IMR-90 (cell line): Measurements from ENCODE around the gene SERPING1. TPM values are rescaled to one million over a fixed set of nuclear protein-coding genes. Genes with fewer than 3 reads are reported as not detected.

Experiments
- ATAC-seq: fragments of 200-7000 bp; cut with Tn5 transposase; 2 replicates; pipeline ENCODE4 v1.9.1; 2020; ENCODE audit warnings: low read depth, mild to moderate bottlenecking, moderate library complexity
- BruUV-seq: library from RNA; stranded (reverse); fragments of 400-500 nt; replicated peaks from 2 replicates; lab custom pipeline; 2021; lab: Mats Ljungman, UMichigan
- CTCF ChIA-PET: fragments of 300-600 bp; formaldehyde crosslinking; extraction: SDS; loops from one replicate; lab custom pipeline; 2021; ENCODE audit warnings: antibody characterized with exemption; lab: Yijun Ruan, JAX
- POLR2A ChIA-PET: fragments of 300-600 bp; sonication (Branson Sonifier 250); formaldehyde crosslinking; loops from one replicate; lab custom pipeline; 2022; ENCODE audit warnings: antibody characterized with exemption; ENCODE audit not compliant: unreplicated experiment; lab: Charles Lee
- DNase-seq: peaks from one replicate; pipeline ENCODE4 v3.0.0; 2013
- H2AFZ ChIP-seq: replicated peaks from 2 replicates; pipeline ENCODE3; 2013; ENCODE audit warnings: low read length, mild to moderate bottlenecking; ENCODE audit not compliant: poor library complexity
- H2AK5ac ChIP-seq: 2 replicates; pipeline ENCODE4 v1.6.1; 2013; ENCODE audit warnings: low read depth, low read length, inconsistent platforms
- H2AK9ac ChIP-seq: replicated peaks from 2 replicates; pipeline ENCODE3; 2013; ENCODE audit warnings: mild to moderate bottlenecking, low read depth, low read length, moderate library complexity; ENCODE audit not compliant: poor library complexity
- H2BK120ac ChIP-seq: 2 replicates; pipeline ENCODE4 v1.6.1; 2013; ENCODE audit warnings: low read depth, low read length, inconsistent platforms
- H2BK15ac ChIP-seq: 3 replicates; pipeline ENCODE4 v1.6.1; 2013; ENCODE audit warnings: low read depth, low read length, inconsistent platforms
- H2BK20ac ChIP-seq: 2 replicates; pipeline ENCODE4 v1.6.1; 2013; ENCODE audit warnings: low read depth, mild to moderate bottlenecking, inconsistent platforms, low read length, moderate library complexity
- H2BK5ac ChIP-seq: 2 replicates; pipeline ENCODE4 v1.6.1; 2013; ENCODE audit warnings: mild to moderate bottlenecking, low read depth, low read length, inconsistent platforms; ENCODE audit not compliant: poor library complexity, severe bottlenecking
- H3K14ac ChIP-seq: replicated peaks from 2 replicates; pipeline ENCODE4 v1.6.1; 2013; ENCODE audit warnings: low read depth, low read length, inconsistent platforms
- H3K18ac ChIP-seq: 2 replicates; pipeline ENCODE4 v1.6.1; 2013; ENCODE audit warnings: low read depth, low read length, control low read depth
- H3K23ac ChIP-seq: 2 replicates; pipeline ENCODE4 v1.6.1; 2013; ENCODE audit warnings: low read depth, low read length, inconsistent platforms
- H3K27ac ChIP-seq: 2 replicates; pipeline ENCODE4 v1.5.1; 2013; ENCODE audit warnings: mild to moderate bottlenecking, control low read depth, low read length; ENCODE audit not compliant: insufficient read depth
- H3K27me3 ChIP-seq: 2 replicates; pipeline ENCODE4 v1.6.1; 2013; ENCODE audit warnings: low read length; ENCODE audit not compliant: control insufficient read depth, insufficient read depth
- H3K36me3 ChIP-seq: 2 replicates; pipeline ENCODE4 v1.6.1; 2013; ENCODE audit warnings: low read length, mixed read lengths; ENCODE audit not compliant: control insufficient read depth, insufficient read depth
- H3K4ac ChIP-seq: 2 replicates; pipeline ENCODE4 v1.6.1; 2013; ENCODE audit warnings: low read depth, low read length, inconsistent platforms
- H3K4me1 ChIP-seq: 2 replicates; pipeline ENCODE4 v1.6.1; 2013; ENCODE audit warnings: low read length, mixed read lengths; ENCODE audit not compliant: control insufficient read depth, insufficient read depth
- H3K4me2 ChIP-seq: 2 replicates; pipeline ENCODE4 v1.6.1; 2013; ENCODE audit warnings: low read depth, mild to moderate bottlenecking, control low read depth, low read length, moderate library complexity
- H3K4me3 ChIP-seq: 2 replicates; pipeline ENCODE4 v1.5.1; 2013; ENCODE audit warnings: low read depth, mild to moderate bottlenecking, control low read depth, low read length, moderate library complexity; ENCODE audit not compliant: insufficient read depth
- H3K56ac ChIP-seq: 2 replicates; pipeline ENCODE4 v1.6.1; 2013; ENCODE audit warnings: low read length, inconsistent platforms; ENCODE audit not compliant: insufficient read depth; ENCODE audit errors: extremely low read depth
- H3K79me1 ChIP-seq, 2 experiments: 2 replicates each; pipeline ENCODE4 v1.6.1; 2013; ENCODE audit warnings: low read length in 2 of 2, inconsistent platforms in 1 of 2, low read depth in 1 of 2
- H3K9ac ChIP-seq: 2 replicates; pipeline ENCODE4 v1.6.1; 2013; ENCODE audit warnings: low read depth, low read length, control low read depth
- H3K9me1 ChIP-seq: 2 replicates; pipeline ENCODE4 v1.6.1; 2013; ENCODE audit warnings: low read length, inconsistent platforms; ENCODE audit not compliant: insufficient read depth
- H3K9me3 ChIP-seq: 2 replicates; pipeline ENCODE4 v1.6.1; 2013; ENCODE audit warnings: low read length; ENCODE audit not compliant: control insufficient read depth, insufficient read depth
- H4K20me1 ChIP-seq: 2 replicates; pipeline ENCODE4 v1.6.1; 2013; ENCODE audit warnings: low read length, inconsistent platforms; ENCODE audit not compliant: insufficient read depth
- H4K5ac ChIP-seq: 2 replicates; pipeline ENCODE4 v1.6.1; 2013; ENCODE audit warnings: mild to moderate bottlenecking, low read depth, low read length, control low read depth
- H4K8ac ChIP-seq, 2 experiments: 2 replicates each; pipeline ENCODE4 v1.6.1; 2013; ENCODE audit warnings: low read depth in 2 of 2, low read length in 2 of 2, control low read depth in 1 of 2, inconsistent platforms in 1 of 2
- H4K91ac ChIP-seq: 2 replicates; pipeline ENCODE4 v1.6.1; 2013; ENCODE audit warnings: low read depth, low read length, inconsistent platforms; ENCODE audit not compliant: insufficient read depth
- CTCF ChIP-seq: conservative IDR thresholded peaks from 2 replicates; pipeline ENCODE4 v1.5.1; 2012; ENCODE audit warnings: mild to moderate bottlenecking, low read depth, low read length, improper control_type of control experiment
- NFE2L2 ChIP-seq: fragments of 150-350 bp; IDR thresholded peaks from 2 replicates; pipeline ENCODE4 v1.6.1; 2016; ENCODE audit warnings: low read depth, mild to moderate bottlenecking, low read length
- RAD21 ChIP-seq: IDR thresholded peaks from 2 replicates; pipeline ENCODE4 v1.6.1; 2012; ENCODE audit warnings: low read length, improper control_type of control experiment
- WGBS, 2 experiments: methylation state at CpG; one replicate each; pipeline versions ENCODE4 v1.1.5 to v1.1.7; 2013; ENCODE audit warnings: missing lambda C conversion rate in 2 of 2; ENCODE audit not compliant: insufficient read length in 1 of 2; ENCODE audit errors: extremely low coverage in 2 of 2; 5-methylcytosine and 5-hydroxymethylcytosine counted together
- dilution Hi-C: fragments of 300-500 bp; cut with HindIII; formaldehyde crosslinking; loops from one replicate; pipeline ENCODE4 v1.14.3; 2018; ENCODE audit warnings: low sequenced_read_pairs; ENCODE audit not compliant: unreplicated experiment
- in situ Hi-C: fragments of 300-500 bp; cut with MboI; formaldehyde crosslinking; loops from 3 replicates; pipeline ENCODE4 v1.14.3; 2019; ENCODE audit warnings: low sequenced_read_pairs, inconsistent platforms, mixed read lengths
- intact Hi-C: fragments of 100-400 bp; cut with micrococcal nuclease; formaldehyde crosslinking; loops from 2 replicates; pipeline ENCODE4 v1.10.0; 2022
- polyA plus RNA-seq, 3 experiments: library from polyadenylated mRNA; depleted of rRNA; stranded (reverse); fragments of >200 nt; gene quantifications; 2 replicates each; pipeline ENCODE4 v1.2.3, GENCODE V29; 2012; ENCODE audit warnings: low replicate concordance in 1 of 3
- total RNA-seq: library from RNA; depleted of rRNA; stranded (reverse); fragments of >200 nt; gene quantifications from 2 replicates; pipeline ENCODE4 v1.2.3, GENCODE V29; 2012
- TF ChIP-seq, protein P1 (sequence below): fragments of 150-350 bp; IDR thresholded peaks from 2 replicates; pipeline ENCODE4 v1.6.1; 2017; ENCODE audit warnings: mild to moderate bottlenecking, antibody characterized with exemption, low read length, low read depth

SERPING1 gene
- total and polyA plus RNA-seq, 2 of the 4 experiments (the other 2 are of a cell fraction), result 2.0 to 30.7 TPM

DNA sequence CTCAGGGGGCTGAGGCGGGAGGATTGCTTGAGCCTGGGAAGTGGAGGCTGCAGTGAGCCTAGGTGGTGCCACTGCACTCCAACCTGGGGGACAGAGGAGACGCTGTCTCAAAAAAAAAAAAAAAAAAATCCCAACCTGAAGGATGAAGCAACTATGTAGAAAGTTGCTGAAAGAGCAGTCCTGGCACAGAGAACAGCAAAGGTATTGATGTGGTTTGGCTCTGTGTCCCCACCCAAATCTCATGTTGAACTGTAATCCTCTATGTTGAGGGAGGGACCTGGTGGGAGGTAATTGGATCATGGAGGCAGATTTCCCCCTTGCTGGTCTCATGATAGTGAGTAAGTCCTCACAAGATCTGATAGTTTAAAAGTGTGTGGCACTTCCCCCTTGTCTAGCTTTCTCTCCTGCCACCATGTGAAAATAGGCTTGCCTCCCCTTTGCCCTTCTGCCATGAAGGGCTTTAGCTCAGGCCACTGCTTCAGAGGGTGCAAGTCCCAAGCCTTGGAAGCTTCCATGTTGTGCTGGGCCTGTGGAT is 10.7 kb upstream of the SERPING1 start:
- H4K8ac ChIP-seq, result no peak overlapping the region
- no peak overlapping the region for H2BK120ac ChIP-seq
- no TSS peak for BruUV-seq
- H4K5ac ChIP-seq, result no peak overlapping the region
- no CpG with 5 or more reads among the region's 2 CpGs for WGBS, 2 experiments
- H3K9me3 ChIP-seq, result no peaks in the 10 kb centered on the region
- DNase-seq (no peak), ATAC-seq (no peak)
- H3K23ac ChIP-seq, result no peak overlapping the region
- H3K4ac ChIP-seq, result no peak overlapping the region
- H2BK20ac ChIP-seq, result no peak overlapping the region
- no peak overlapping the region for H2BK15ac ChIP-seq
- no peaks in the 10 kb centered on the region for H3K36me3 ChIP-seq
- no peak overlapping the region for H3K27ac ChIP-seq
- ChIA-PET CTCF (no interaction called here), POLR2A (no interaction called here)
- no peak overlapping the region for H2BK5ac ChIP-seq
- H2AK9ac ChIP-seq, result no peak overlapping the region
- no peak overlapping the region for H2AFZ ChIP-seq
- no peaks in the 10 kb centered on the region for H3K79me1 ChIP-seq
- H3K18ac ChIP-seq, result no peak overlapping the region
- intact Hi-C loops, result no loop called here
- no peaks in the 10 kb centered on the region for H4K20me1 ChIP-seq
- no peak overlapping the region for H4K91ac ChIP-seq
- no peak overlapping the region for H3K4me3 ChIP-seq
- no peak overlapping the region for H3K56ac ChIP-seq
- H3K4me1 ChIP-seq, result no peaks in the 10 kb centered on the region
- H3K27me3 ChIP-seq, result peaks cover 15% of the 10 kb centered on the region
- TF ChIP-seq RAD21, result no peak
- TF ChIP-seq, protein P1, sequence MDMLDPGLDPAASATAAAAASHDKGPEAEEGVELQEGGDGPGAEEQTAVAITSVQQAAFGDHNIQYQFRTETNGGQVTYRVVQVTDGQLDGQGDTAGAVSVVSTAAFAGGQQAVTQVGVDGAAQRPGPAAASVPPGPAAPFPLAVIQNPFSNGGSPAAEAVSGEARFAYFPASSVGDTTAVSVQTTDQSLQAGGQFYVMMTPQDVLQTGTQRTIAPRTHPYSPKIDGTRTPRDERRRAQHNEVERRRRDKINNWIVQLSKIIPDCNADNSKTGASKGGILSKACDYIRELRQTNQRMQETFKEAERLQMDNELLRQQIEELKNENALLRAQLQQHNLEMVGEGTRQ, result no peak
- TF ChIP-seq NFE2L2, result no peak
- no peak for TF ChIP-seq CTCF
- no peak overlapping the region for H3K14ac ChIP-seq
- in situ Hi-C loops, result no loop called here
- H2AK5ac ChIP-seq, result no peak overlapping the region
- dilution Hi-C loops, result no loop called here
- no peaks in the 10 kb centered on the region for H3K9me1 ChIP-seq
- no peak overlapping the region for H3K4me2 ChIP-seq
- no peak overlapping the region for H3K9ac ChIP-seq
